GM06990 (cell line): ENCODE measurements around the gene HIPK2.

Experiments
- DNase-seq: peaks from one replicate; pipeline ENCODE4 v3.0.0-alpha.2; 2011; ENCODE audit not compliant: insufficient read length; ENCODE audit errors: extremely low read depth
- H3K27me3 ChIP-seq: replicated peaks from 2 replicates; pipeline ENCODE4 v1.6.0; 2011; ENCODE audit warnings: low read length; ENCODE audit not compliant: control insufficient read depth, insufficient read depth
- H3K36me3 ChIP-seq: 2 replicates; pipeline ENCODE4 v1.5.1; 2011; ENCODE audit warnings: low read length; ENCODE audit not compliant: control insufficient read depth, insufficient read depth
- H3K4me3 ChIP-seq: replicated peaks from 2 replicates; pipeline ENCODE4 v1.5.1; 2011; ENCODE audit warnings: low read depth, mild to moderate bottlenecking, control low read depth, low read length
- CTCF ChIP-seq: IDR thresholded peaks from 2 replicates; pipeline ENCODE4 v1.5.1; 2011; ENCODE audit warnings: low read length, control low read depth, mild to moderate bottlenecking, inconsistent platforms; ENCODE audit not compliant: insufficient read depth, poor library complexity, severe bottlenecking

The HIPK2 gene

GRCh38 chr7:139648391-139648861 is 129.4 kb downstream of the HIPK2 start:
- Histone ChIP-seq H3K27me3 (no peaks in the 10 kb centered on the region), H3K4me3 (peak overlapping the region; percentile 27), H3K36me3 (peaks cover 12% of the 10 kb centered on the region)
- peak; percentile 36 for DNase-seq
- TF ChIP-seq CTCF, result no peak

- no peaks in the 10 kb centered on the region for H3K27me3 ChIP-seq
- peak overlapping the region; percentile 27 for H3K4me3 ChIP-seq
- peaks cover 14% of the 10 kb centered on the region for H3K36me3 ChIP-seq
- TF ChIP-seq CTCF, result no peak
- DNase-seq, result no peak
Observed at GRCh38 chr7:139647814-139648390, 129.9 kb downstream of the HIPK2 start.

GRCh38 chr7:139647085-139647484 is 130.7 kb downstream of the HIPK2 start:
- Histone ChIP-seq H3K4me3 (no peak overlapping the region), H3K36me3 (peaks cover 20% of the 10 kb centered on the region), H3K27me3 (no peaks in the 10 kb centered on the region)
- no peak for TF ChIP-seq CTCF
- peak; percentile 32 for DNase-seq

- peaks cover 20% of the 10 kb centered on the region for H3K36me3 ChIP-seq
- TF ChIP-seq CTCF, result no peak
- DNase-seq, result no peak
- no peak overlapping the region for H3K4me3 ChIP-seq
- H3K27me3 ChIP-seq, result no peaks in the 10 kb centered on the region
Observed at GRCh38 chr7:139646566-139646965, 131.2 kb downstream of the HIPK2 start.

GRCh38 chr7:139645572-139646523 is 131.9 kb downstream of the HIPK2 start:
- Histone ChIP-seq H3K27me3 (no peaks in the 10 kb centered on the region), H3K36me3 (peaks cover 20% of the 10 kb centered on the region), H3K4me3 (no peak overlapping the region)
- TF ChIP-seq CTCF, result peak; percentile 84
- peak; percentile 55 for DNase-seq
